Skeletal muscle satellite cell (primary cell): ENCODE results near the gene PLCB1.

Source experiments
- H3K27me3 ChIP-seq: 2 replicates; pipeline ENCODE4 v1.7.0; 2013; ENCODE audit warnings: low read length; ENCODE audit not compliant: control insufficient read depth, insufficient read depth
- H3K36me3 ChIP-seq: 2 replicates; pipeline ENCODE4 v1.7.0; 2013; ENCODE audit warnings: mild to moderate bottlenecking, control low read depth, low read length; ENCODE audit not compliant: insufficient read depth
- H3K4me1 ChIP-seq: 2 replicates; pipeline ENCODE4 v1.7.0; 2013; ENCODE audit warnings: low read length; ENCODE audit not compliant: control insufficient read depth, insufficient read depth
- H3K4me2 ChIP-seq: 2 replicates; pipeline ENCODE4 v1.7.0; 2013; ENCODE audit warnings: mild to moderate bottlenecking, low read length
- H3K4me3 ChIP-seq: 2 replicates; pipeline ENCODE4 v1.7.0; 2013; ENCODE audit warnings: low read length
- H3K9ac ChIP-seq: 2 replicates; pipeline ENCODE4 v1.7.0; 2013; ENCODE audit warnings: mild to moderate bottlenecking, low read depth, low read length, moderate library complexity
- H3K9me3 ChIP-seq: replicated peaks from 2 replicates; pipeline ENCODE4 v1.7.0; 2013; ENCODE audit warnings: mild to moderate bottlenecking, control low read depth, low read length

The PLCB1 gene

DNA sequence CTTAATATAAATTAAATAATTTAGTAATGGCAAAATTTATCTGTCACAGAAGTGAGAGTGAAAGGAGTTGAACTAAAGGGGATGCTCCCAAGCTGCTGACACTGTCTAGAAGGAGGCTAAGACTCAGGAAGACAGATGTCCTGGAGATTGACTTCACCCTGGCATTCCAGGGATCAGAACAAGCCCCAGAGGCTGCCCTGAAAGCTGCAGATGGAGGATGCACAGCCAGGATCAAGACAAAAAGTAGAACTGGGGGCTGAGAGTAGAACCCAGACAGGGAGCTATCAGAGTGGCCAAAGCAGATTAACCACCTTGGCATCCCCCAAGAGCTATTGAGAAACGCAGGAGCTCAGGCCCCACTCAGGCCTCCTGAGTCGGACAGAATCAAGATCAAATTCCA lies 747.6 kb downstream of the PLCB1 start:
- H3K9ac ChIP-seq = no peak overlapping the region
- H3K4me3 ChIP-seq = no peak overlapping the region
- H3K27me3 ChIP-seq = no peaks in the 10 kb centered on the region
- no peak overlapping the region for H3K4me2 ChIP-seq
- H3K9me3 ChIP-seq = no peaks in the 10 kb centered on the region
- no peaks in the 10 kb centered on the region for H3K36me3 ChIP-seq
- peaks cover 6% of the 10 kb centered on the region for H3K4me1 ChIP-seq

DNA sequence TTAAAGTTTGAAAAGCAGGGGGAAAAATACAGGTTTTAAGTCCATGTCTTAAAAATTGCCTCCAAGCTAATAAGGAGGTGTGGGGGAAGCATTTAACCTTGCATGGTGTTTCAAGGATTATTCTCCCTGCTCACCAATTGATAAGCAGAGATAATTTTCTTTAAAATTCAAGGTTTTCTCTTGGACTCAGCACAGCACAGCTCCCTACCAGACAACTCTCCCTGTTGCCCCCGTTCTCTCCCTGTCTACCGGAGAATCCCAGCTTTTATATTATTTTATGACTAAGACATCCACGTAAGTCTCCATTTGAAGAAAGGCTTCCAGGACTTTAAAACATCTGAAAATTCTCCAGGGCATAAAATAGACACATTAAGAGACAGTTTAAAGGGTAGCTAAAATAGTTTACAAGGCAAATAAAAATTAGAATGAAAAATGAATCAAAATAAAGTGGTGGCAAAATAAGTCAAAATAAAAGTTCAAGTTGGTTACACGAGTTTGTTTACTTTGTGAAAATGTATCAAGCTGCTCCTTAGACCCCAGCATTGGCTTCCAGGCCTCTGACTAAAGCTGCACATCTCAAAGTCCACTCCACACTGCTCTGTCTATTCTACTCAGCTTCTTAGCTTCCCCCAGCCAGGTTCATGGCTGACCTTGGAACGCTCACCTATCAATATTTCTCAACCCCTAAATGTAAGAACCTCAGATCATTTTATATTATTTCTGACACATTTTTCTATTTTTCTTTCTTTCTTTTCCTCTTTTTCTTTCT lies 748.2 kb downstream of the PLCB1 start:
- H3K9ac ChIP-seq = no peak overlapping the region
- H3K4me3 ChIP-seq = no peak overlapping the region
- H3K4me1 ChIP-seq = peaks cover 6% of the 10 kb centered on the region
- no peak overlapping the region for H3K4me2 ChIP-seq
- H3K27me3 ChIP-seq = no peaks in the 10 kb centered on the region
- H3K36me3 ChIP-seq = no peaks in the 10 kb centered on the region
- H3K9me3 ChIP-seq = no peaks in the 10 kb centered on the region

- peaks cover 8% of the 10 kb centered on the region for H3K9me3 ChIP-seq
Observed at GRCh38 chr20:8891039-8891438, 759.0 kb downstream of the PLCB1 start.

DNA sequence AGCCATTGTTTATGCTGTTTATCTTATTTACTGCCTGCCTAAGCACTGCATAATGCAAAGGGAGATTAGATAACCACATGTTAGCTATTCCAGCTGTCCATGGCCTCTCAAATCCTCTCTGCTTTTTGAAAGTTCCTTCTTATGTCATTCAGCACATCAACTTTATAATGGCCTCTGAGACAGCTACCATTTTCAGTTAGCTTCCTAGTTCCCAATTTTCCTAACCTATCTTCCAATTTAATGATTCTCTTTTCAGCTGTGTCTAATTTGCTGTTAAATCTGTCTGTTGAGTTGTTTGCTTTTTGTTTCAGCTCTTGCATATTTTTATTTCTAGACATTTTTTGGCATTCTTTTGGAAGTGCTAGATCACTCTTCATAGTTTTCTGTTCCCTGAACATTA lies 763.4 kb downstream of the PLCB1 start:
- Histone ChIP-seq H3K4me3 (no peak overlapping the region), H3K36me3 (no peaks in the 10 kb centered on the region), H3K9ac (no peak overlapping the region), H3K4me1 (no peaks in the 10 kb centered on the region), H3K9me3 (peaks cover 8% of the 10 kb centered on the region), H3K27me3 (no peaks in the 10 kb centered on the region), H3K4me2 (no peak overlapping the region)

More at GRCh38 chr20:8891039-8891438, 759.0 kb downstream of the PLCB1 start:
- Histone ChIP-seq H3K9ac (no peak overlapping the region), H3K4me2 (no peak overlapping the region), H3K4me3 (no peak overlapping the region), H3K27me3 (no peaks in the 10 kb centered on the region), H3K4me1 (no peaks in the 10 kb centered on the region), H3K36me3 (no peaks in the 10 kb centered on the region)

- Histone ChIP-seq H3K4me2 (no peak overlapping the region), H3K9ac (no peak overlapping the region), H3K36me3 (no peaks in the 10 kb centered on the region), H3K4me1 (no peaks in the 10 kb centered on the region), H3K27me3 (no peaks in the 10 kb centered on the region), H3K9me3 (peaks cover 8% of the 10 kb centered on the region), H3K4me3 (no peak overlapping the region)
Observed at GRCh38 chr20:8898823-8899222, 766.8 kb downstream of the PLCB1 start.

DNA sequence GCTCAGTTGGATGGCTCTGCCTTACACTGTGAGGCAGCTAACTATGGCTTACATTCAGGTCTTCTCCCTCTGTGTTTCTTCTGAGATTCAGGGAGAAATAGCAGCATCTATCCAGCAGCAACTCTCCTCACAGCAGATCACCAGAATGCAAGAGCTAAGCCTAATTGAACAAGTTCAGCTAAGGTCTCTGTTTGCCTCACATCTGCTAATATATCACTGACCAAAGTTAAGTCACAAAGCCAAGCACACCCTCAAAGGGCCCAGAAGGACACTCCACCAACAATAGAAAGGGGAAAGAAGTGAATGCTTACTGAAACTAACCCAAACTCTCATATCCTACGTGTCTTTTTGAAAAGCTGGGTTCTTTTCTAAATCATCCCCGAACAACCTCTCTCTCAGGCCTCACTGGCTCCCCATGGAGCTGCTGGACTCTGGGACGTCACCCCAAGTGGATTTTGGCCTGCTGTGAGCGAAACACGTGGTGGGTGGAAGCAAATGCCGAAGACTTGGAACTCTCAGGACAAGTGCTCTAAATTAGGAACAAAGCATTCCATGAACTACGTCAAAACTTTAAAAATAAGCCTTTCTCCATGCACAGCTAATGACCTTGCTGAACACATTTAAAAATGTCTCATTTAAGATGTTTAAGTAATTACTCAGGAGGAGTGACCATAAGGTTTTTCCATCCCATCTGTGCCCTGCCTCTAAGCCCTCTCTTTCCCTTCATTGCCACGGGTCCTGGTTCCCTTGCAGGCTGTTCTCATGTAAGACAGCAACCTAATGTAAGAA lies 769.4 kb downstream of the PLCB1 start:
- no peaks in the 10 kb centered on the region for H3K4me1 ChIP-seq
- H3K9me3 ChIP-seq = no peaks in the 10 kb centered on the region
- no peak overlapping the region for H3K4me3 ChIP-seq
- no peaks in the 10 kb centered on the region for H3K27me3 ChIP-seq
- no peaks in the 10 kb centered on the region for H3K36me3 ChIP-seq
- no peak overlapping the region for H3K4me2 ChIP-seq
- no peak overlapping the region for H3K9ac ChIP-seq

DNA sequence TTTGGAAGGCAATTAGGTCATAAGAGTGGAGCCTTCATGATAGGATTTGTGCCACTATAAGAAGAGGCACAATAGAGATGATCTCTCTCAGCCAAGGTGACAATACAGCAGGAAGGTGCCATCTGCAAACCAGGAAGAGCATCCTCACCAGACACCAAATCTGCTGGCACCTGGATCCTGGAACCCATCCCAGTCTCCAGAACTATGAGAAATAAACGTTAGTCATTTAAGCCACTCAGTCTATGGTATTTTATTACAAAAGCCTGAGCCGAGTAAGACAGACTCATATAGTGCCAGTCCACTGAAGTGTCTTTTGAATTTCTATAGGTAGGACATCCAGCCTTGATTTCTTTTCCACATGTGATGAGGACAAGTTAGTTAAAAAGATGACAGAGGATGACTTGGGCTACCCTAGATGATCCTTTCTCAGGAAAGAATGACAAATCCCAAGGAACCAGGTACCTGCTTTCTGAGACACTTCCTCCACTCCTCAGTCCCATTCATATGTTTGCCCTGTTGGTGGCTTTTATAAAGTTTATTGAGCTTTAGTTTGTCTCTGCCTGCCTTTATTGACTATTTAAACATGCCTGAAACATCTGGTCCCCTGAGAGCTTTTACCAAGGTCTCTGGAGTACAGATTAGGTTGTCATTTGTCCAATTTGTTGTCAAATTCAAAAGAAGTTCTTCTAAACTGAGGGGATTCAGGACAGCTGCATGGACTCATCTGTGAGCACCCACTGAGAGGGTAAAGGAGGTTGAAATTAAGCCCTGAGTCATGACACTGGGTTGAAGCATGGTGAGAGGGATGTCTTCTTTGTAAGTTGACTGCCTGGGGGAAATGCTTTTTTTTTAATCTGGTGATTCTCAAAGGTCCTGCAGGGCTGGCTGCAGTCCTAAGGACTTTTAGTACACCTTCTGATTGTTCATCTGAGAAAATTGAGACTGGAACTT lies 771.9 kb downstream of the PLCB1 start:
- H3K4me1 ChIP-seq = no peaks in the 10 kb centered on the region
- H3K9me3 ChIP-seq = no peaks in the 10 kb centered on the region
- no peak overlapping the region for H3K4me3 ChIP-seq
- no peaks in the 10 kb centered on the region for H3K27me3 ChIP-seq
- no peak overlapping the region for H3K9ac ChIP-seq
- H3K36me3 ChIP-seq = no peaks in the 10 kb centered on the region
- no peak overlapping the region for H3K4me2 ChIP-seq

GRCh38 chr20:8909596-8909995 lies 777.5 kb downstream of the PLCB1 start:
- Histone ChIP-seq H3K27me3 (no peaks in the 10 kb centered on the region), H3K36me3 (no peaks in the 10 kb centered on the region), H3K9me3 (no peaks in the 10 kb centered on the region), H3K4me3 (no peak overlapping the region), H3K9ac (no peak overlapping the region), H3K4me1 (no peaks in the 10 kb centered on the region), H3K4me2 (no peak overlapping the region)

- Histone ChIP-seq H3K4me1 (no peaks in the 10 kb centered on the region), H3K4me3 (no peak overlapping the region), H3K27me3 (no peaks in the 10 kb centered on the region), H3K9ac (no peak overlapping the region), H3K9me3 (no peaks in the 10 kb centered on the region), H3K36me3 (no peaks in the 10 kb centered on the region), H3K4me2 (no peak overlapping the region)
Observed at GRCh38 chr20:8912096-8912495, 780.0 kb downstream of the PLCB1 start.

DNA sequence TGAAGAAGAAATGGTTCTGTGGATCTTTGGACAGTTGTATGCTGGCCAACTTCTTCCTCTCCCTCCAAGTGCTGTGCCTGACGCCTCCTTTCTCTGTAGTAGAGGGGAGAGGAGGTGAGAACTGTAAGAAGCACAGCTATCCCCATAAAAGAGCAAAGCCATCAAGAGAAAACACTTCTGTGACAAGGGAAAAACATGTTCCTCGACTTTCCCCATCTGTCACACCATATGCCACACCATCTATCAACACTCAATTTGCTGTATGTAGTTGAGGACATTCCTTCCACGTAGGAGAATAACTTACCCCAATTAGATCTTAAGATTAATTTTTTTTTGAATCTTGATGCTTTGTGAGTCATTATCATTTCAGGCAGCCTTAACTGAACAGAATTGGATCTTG lies 780.7 kb downstream of the PLCB1 start:
- no peaks in the 10 kb centered on the region for H3K4me1 ChIP-seq
- no peaks in the 10 kb centered on the region for H3K27me3 ChIP-seq
- H3K4me2 ChIP-seq = no peak overlapping the region
- H3K36me3 ChIP-seq = no peaks in the 10 kb centered on the region
- H3K9me3 ChIP-seq = no peaks in the 10 kb centered on the region
- no peak overlapping the region for H3K4me3 ChIP-seq
- H3K9ac ChIP-seq = no peak overlapping the region

DNA sequence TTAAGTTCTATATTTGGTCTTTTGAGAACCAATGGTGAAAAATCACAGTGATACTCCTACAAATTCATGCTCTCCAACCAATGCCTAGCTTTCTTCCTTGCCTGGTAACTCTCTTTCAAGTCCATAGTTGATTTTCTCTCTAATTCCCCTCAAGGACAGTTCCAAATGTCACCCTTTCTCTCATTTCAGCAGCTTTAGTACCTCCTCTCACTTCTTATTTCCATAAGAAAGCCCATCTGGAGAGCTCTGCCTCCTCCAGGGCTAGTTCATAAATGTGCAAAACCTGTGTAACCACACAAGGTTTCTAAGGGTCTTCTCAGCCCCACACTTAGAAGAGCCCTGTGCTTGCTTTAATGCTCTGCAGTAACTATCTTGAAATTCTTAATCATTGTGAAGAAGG lies 781.4 kb downstream of the PLCB1 start:
- Histone ChIP-seq H3K9me3 (no peaks in the 10 kb centered on the region), H3K9ac (no peak overlapping the region), H3K27me3 (no peaks in the 10 kb centered on the region), H3K4me1 (no peaks in the 10 kb centered on the region), H3K4me2 (no peak overlapping the region), H3K36me3 (no peaks in the 10 kb centered on the region), H3K4me3 (no peak overlapping the region)
